OCI-LY1 (cell line): ENCODE data around the gene UNC119B.

ENCODE experiments used
- CTCF ChIP-seq: fragments of 200-600 bp; sonication (generic), shearing (Covaris generic); IDR thresholded peaks from 2 replicates; pipeline ENCODE4 v1.5.1; 2017; ENCODE audit warnings: mild to moderate bottlenecking, antibody characterized with exemption, low read length, moderate library complexity, mixed read lengths
- EZH2 ChIP-seq: fragments of 200-600 bp; sonication (generic), shearing (Covaris generic); IDR thresholded peaks from 2 replicates; pipeline ENCODE4 v1.8.0; 2017; ENCODE audit warnings: borderline replicate concordance, mixed run types, mild to moderate bottlenecking, antibody characterized with exemption, low read length, moderate library complexity, mixed read lengths

- TF ChIP-seq CTCF (no peak), EZH2 (no peak)
Measured at GRCh38 chr12:120760349-120761254, 50.3 kb downstream of the UNC119B start.
